Middle frontal gyrus (tissue), 1 donor: Measurements from ENCODE around the gene DGKH.

Source experiments
- DNase-seq: peaks from one replicate; pipeline ENCODE4 v3.0.0-alpha.2; 2015; ENCODE audit warnings: low spot score; ENCODE audit errors: extremely low spot score

Gene DGKH, protein sequence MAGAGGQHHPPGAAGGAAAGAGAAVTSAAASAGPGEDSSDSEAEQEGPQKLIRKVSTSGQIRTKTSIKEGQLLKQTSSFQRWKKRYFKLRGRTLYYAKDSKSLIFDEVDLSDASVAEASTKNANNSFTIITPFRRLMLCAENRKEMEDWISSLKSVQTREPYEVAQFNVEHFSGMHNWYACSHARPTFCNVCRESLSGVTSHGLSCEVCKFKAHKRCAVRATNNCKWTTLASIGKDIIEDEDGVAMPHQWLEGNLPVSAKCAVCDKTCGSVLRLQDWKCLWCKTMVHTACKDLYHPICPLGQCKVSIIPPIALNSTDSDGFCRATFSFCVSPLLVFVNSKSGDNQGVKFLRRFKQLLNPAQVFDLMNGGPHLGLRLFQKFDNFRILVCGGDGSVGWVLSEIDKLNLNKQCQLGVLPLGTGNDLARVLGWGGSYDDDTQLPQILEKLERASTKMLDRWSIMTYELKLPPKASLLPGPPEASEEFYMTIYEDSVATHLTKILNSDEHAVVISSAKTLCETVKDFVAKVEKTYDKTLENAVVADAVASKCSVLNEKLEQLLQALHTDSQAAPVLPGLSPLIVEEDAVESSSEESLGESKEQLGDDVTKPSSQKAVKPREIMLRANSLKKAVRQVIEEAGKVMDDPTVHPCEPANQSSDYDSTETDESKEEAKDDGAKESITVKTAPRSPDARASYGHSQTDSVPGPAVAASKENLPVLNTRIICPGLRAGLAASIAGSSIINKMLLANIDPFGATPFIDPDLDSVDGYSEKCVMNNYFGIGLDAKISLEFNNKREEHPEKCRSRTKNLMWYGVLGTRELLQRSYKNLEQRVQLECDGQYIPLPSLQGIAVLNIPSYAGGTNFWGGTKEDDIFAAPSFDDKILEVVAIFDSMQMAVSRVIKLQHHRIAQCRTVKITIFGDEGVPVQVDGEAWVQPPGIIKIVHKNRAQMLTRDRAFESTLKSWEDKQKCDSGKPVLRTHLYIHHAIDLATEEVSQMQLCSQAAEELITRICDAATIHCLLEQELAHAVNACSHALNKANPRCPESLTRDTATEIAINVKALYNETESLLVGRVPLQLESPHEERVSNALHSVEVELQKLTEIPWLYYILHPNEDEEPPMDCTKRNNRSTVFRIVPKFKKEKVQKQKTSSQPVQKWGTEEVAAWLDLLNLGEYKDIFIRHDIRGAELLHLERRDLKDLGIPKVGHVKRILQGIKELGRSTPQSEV

DNA sequence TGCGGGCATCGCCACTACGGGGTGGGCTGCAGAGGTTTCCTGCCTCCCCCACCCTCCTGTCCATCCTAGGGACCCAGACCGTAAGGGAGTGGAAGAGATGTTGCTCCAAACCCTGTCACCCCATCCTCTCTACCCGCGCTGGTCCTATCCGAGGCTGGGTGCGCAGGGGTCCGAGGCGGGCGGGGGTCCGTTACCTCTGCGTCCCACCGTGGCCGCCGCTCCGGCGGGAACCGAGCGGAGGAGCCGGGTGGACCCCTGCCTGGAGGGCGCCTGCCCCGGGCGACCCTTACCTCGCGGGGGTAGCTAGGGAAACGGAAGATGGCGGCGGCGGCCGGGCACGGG is at the start of gene DGKH:
Gene DGKH (plus strand): TSS at position 307 of the 342 bp plus-strand sequence. CDS start 126 bp downstream, outside the sequence.
- DNase-seq = no peak

DNA sequence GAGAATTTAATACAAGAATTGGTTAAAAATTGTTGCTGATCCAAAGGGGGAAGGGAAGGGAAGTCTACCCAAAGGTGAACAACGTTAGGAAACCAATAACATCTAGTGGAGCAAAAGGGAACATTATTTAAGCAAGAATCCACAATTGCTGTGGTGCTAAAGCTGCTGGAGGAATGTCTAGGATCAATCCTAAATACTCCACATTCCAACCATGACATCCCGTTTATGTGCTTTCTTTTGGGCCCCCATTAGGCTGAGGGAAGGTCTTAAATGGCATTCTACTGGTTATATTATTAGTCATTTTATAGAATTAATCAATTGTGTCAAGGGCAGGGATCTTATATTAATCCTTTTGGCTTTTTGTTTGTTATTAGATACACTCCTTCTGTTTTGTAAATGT is 47.6 kb upstream of the DGKH start:
- DNase-seq = no peak

DNA sequence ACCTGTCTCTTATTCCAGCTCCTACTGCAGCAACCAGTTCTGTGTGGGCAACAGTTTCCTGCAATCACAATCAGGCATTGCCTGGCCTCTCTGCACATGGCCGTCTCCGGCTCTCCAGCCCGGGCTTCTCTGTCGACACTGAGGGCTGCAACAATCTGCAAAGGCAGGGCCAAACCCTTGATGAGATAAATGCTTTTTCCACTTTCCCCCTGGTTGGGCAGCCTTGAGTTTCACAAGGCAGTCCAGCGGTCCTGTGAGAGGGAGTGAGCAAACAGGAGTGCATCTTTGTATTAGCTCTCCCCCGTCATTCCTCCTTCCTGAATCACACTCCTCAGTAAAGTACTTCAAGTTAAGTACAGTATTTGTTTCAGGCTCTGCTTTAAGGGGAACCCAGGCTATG is 46.9 kb upstream of the DGKH start:
- DNase-seq = no peak

DNA sequence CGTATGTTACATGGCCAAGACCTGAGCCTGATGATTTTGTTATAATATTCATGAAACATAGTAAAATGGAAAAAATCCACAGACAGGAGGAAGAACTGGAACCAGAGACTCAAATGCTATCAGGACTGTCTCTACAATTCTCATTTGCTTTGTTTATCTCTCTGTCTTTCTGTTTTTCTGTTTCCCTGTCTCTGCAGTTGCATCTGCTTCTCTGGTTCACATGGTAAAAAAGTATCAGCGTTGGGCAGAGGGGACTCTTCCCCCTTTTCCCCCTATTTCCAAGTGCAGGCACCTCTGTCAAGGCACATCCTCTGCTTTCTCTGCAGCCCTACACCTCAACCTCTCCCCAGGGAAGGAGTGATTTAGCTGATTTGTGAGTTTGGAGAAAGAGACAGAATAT is 46.4 kb upstream of the DGKH start:
- DNase-seq = no peak

DNA sequence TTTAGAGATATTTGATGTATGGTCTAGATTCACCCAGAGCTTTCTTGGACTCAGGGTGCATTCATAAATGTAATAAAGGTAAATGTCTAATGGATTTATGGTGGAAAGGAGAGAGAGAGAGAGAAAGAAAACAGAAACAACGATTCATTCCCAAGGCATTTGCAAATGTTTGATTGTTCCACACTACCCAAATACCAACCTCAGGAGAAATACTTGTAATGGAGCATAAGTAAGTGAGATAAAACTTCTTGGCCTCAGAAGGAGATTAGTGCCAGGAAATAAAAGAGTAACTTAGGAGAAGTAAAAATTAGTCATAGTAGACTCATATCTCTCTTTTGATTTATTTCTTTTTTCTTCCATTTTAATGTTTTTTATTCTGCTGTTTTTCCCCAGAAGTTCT is 40.6 kb upstream of the DGKH start:
- DNase-seq = no peak

DNA sequence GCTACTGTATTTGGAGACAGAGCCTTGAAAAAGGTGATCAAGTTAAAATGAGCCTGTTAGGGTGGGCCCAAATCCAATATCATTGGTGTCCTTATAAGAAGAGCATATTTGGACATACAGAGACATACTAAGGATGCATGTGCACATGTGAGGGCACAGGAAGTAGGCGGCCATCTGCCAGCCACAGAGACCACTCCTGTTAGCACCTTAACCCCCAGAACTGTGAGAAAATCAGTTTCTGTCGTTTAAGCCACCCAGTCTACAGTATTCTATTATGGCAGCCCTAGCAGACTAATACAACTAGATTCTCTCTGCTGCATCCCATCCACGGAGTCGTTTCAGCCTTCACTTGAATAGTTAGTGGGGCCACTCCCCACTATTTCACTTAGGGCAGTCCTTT is 39.4 kb upstream of the DGKH start:
- DNase-seq = no peak

DNA sequence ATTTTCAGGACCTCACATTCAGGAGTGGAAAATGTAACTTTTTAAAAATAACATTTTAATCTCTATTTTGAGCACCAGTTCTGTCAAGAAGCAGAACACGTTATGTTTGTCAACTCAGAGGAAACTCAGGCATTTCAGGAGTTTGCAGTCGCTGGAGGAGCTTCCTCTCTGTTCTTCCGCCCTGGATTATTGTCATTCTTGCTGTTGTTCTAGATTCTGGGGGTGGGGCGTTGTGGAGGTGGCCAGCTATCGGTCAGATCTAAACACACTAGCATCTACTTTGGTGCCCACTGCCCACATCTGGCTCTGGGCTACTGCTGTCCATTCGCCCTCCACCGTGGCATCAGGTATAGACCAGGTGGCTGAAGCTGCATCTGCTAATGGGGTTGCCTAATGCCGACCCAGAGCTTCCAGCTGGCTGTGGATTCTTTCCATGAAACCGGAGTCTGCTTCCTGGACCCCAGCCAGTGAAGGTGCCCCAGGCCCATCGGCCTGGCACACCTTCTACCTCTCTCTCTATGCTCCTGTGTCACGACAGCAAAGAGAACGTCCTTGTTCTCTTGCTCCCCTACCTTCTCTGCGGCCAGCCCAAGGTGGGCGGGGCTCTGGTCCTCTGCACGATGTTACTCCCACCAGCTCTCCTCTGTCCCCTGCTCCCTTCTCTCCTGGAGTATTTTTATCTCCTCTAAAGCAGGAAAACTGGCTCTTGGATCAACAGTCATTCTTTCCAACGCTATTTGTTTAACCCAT is 36.7 kb upstream of the DGKH start:
- no peak for DNase-seq

DNA sequence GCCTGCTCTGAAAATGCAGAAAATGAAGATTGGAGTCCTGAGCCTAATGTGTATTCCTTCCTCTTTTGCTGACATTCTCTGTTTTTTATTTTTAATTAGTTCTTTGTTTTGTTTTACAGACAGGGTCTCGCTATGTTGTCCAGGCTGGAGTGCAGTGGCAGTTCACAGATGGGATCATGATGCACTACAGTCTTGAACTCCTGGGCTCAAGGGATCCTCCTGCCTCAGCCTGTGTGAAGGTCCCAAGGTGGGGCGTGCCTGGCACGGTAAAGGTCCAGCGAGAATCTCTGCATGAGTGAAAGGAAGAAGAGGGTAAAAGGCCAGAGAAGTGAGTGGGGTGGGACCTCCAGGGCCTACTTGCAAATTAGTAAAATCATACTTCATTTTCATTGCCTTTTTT is 34.3 kb upstream of the DGKH start:
- no peak for DNase-seq

DNA sequence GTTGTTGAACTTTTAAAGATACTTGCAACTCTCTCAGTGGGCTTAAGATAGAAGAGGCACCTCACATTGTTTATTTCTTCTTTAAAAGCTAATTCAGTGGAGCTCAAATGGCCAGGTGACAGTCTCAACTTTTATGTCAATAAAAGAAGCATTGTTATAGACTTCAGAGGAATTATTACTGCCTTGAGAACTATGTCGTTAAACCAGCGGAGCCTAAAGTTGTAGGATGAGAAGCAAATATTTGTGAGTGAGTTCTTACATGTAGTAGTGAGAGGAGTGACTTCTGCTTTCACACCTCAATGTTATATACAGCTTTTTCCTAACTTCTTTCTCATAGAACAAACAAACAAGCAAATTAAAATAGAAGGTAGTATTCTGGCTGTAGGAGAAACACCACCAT is 31.2 kb upstream of the DGKH start:
- DNase-seq = no peak

DNA sequence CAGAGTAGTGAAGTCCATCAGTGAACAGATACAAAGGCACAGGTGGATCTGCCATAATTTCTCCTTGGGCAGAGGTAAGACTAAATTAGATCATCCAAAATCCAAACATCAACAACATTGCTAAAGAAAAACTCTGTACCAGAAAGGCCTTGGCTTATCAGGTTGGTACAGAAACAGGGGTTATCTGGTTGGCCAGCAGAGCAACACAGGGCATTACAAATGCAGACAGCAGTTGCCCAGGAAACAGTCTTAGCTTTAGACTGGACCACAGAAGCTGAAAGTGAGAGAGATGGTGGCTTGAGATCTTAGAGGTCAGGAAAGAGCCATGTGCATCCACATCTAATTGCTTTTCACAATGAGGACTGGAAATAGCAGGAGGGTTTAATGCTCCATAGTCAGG is 26.6 kb upstream of the DGKH start:
- no peak for DNase-seq

DNA sequence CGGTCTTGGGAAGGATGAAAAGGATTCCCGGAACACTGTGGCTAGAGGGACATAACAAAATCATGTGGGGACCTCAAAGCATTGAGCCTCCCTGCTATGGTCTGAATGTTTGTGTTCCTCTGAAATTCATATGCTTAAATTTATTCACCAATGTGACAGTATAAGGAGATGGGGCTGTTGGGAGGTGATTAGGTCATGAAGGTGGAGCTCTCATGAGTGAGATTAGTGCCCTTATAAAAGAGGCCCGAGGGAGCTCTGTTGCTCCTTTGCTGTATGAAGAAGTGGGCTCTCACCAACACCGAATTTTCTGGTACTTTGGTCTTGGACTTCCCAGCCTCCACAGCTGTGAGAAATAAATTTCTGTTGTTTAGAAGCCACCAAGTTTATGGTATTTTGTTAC is 26.1 kb upstream of the DGKH start:
- DNase-seq = no peak

DNA sequence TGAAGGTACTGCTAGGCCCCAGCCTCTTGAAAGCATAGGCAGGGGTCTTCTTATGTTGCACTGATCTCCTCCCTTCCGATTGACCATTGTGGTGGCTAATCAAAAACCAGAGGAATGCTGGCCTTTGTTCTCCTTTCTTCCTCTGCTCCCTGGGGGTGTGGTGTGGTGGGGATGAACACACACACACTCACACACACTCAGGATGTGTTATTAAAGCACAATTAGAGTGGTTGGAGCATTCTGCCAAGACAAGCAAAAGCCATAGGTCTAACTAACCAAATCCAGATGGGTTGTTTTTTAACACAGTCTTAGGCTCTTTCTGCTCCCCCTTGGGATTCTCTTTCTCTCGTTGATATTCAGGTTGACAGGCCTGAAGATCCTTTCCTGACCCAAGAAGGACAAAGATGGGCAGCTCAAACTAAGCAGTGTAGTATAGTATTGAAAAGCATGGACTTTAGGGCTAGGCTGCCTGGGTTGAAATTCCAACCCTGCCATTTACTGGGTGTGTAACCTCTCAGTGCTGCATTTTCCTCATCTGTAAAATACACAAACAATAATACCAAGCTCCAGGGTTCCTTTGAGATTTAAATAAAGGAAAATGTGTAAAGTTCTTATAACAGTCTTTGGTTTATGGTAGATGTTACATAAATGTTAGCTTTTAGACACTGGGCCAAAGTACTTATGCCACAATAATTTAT is 25.5 kb upstream of the DGKH start:
- DNase-seq = no peak

DNA sequence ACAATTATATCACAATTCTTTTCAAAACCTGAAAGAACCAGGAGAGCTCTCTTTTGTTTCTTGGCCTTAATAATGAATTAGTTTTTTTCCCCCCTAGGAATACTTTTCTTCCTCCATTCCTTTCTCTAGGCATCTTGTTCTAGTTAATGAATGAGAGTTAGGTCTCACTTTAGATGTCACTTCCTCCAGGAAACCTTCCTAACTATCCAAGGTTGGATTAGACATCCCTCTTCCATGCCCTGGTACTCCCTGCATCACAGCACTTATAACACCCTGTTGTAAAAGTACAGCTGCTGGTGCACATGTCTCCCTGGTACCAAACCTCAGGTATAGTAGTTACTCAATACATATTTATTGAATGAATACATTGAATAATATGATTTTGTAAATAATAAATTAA is 21.2 kb upstream of the DGKH start:
- DNase-seq = no peak

DNA sequence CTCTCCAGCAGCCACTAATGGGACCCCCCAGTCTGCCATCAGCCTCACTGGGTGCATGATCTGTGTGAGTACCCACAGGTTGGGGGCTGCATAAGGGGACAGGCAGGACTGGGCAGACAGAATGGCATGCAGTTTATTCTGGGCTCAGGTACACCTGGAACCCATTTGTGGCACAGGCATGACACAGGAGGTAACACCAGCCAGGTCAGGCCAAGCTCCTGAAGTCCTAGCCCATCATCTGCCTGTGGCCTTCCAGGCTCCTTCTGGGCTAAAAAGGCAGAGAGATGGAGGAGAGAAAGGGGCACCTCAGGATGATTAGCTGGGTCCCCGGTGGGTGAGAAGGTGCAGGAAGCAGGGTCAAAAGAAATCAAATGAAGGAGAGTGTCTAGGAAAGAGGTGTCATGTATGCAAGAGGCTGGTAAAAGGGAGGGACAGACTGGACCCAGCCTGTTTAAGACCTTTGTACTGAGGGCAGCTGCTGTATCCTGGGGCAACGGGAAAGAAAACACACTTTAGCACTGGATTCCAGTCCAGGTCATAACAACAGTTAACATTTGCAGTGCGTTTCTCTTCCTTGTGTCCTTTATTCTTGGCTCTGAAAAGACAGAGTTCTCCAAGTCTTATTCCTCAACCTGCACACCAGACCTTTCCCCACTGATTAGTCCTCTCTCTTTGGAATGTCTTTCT is 20.2 kb upstream of the DGKH start:
- no peak for DNase-seq

DNA sequence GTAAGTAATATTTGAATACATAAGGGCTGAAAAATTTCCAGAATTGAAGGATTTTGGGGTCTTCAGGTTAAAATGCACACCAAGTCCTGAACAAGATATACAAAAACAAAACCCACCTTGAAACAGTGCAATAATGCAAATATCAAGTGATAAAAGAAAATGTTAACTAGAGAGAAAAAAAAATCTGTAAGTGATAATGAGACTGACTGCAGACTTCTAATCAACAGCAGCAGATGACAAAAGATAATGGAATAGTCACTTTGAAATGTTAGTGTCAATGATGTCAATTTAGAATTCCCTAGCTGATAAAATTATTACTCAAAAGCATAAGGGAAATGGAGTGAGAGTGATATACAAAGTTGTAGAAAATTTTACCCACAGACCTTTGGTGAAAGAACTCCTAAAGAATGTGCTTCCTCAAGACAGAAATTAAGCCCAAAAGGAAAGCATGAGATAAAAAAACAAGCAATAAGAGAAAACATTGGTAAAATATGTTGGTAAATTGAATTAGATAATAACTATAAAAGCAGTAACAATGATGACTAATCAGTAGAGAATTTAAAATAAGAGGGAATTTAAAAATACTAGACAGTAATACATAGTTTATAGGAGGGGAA is 12.4 kb upstream of the DGKH start:
- no peak for DNase-seq

DNA sequence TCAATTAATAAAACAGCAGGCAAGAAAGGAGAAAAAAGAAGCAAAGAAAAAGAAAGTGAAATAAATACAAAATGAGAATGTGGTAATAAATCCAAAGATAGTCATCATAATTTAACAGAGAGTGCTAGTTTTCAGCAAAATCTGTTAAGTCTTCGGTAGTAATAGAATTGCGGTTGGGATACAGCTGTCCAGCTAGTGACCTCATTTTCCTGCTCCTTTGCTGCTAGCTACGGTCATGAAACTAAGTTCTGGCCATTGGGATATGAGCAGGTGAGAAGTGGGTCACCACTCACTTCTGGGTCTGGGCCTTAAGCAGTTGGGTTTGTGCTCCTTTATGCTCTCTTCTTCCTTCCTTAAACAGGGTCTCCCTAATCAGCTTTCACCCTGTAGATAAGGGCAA is 11.7 kb upstream of the DGKH start:
- no peak for DNase-seq

DNA sequence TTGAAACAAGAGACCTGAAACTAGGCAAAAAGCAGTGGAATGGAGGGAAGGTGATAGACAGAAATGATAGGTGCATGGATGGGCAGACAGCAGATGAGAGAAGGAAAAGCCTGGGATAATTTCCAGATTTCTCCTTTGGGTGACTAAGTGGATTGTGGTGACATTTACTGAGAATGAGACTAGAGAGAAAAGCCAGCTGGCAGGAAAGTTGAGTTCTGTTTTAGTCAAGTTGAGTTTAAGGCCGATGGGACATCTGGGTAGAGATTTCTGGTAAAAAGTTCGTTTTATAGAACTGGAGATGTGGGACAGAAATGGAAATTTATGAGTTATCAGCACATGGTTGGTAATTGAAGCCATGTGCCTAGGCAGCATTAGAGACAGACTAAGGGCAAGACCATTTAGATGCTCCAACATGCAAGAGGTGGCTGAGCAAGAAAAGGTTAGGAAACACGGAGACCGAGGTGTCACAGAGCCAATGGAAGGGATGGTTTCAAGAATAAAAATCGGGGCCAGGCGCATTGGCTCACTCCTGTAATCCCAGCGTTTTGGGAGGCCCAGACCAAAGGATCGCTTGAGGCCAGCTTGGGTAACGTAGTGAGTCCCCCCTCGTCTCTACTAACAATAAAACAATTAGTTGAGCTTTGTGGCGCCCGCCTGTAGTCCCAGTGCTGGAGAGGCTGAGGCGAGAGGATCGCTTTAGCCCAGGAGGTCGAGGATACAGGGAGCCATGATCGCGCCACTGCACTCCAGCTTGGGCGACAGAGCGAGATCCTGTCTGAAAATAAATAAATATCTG is 9.6 kb upstream of the DGKH start:
- DNase-seq = no peak

DNA sequence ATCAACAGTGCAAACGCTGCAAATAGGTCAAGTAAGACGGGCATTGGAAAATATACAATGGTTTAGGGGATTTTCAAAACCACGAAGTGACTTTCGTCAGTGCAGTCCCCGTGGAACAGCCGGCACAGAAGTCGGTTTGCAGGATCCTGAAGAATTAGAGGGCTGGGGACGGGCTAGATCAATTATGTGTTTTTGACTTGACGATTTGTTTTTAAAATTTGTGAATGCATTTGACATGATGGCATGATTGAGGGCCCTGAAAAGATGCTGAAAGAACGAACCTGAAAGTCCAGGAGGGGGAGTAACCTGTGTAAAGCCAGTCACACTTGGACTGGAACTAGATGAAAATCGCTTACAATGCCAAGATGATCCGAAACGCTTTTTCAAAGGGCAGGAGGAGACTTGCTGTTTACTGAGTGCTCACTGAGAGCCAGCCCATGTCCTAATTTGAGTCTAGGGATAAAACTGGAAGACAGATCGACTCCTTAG is 8.9 kb upstream of the DGKH start:
- DNase-seq = no peak
